K562 (cell line): Measurements from ENCODE around the gene PLXNB2. TPM values are rescaled to one million over a fixed set of nuclear protein-coding genes. Genes with fewer than 3 reads are reported as not detected.
A peak's percentile ranks its signal among the peaks of the same experiment; 100 is the strongest.

Source experiments
- ATAC-seq: fragments of 200-7000 bp; cut with Tn5 transposase; 3 replicates; pipeline ENCODE4 v1.9.1; 2020; ENCODE audit warnings: moderate library complexity
- BruUV-seq: library from RNA; stranded (reverse); fragments of 400-500 nt; replicated peaks from 2 replicates; lab custom pipeline; 2021; lab: Mats Ljungman, UMichigan
- CTCF ChIA-PET: fragments of 300-600 bp; formaldehyde crosslinking; extraction: SDS; loops from one replicate; lab custom pipeline; 2021; ENCODE audit warnings: low intra/inter-chr PET ratio; lab: Yijun Ruan, JAX
- POLR2A ChIA-PET: fragments of 300-600, 350-650 bp; sonication (Branson Sonifier 250); formaldehyde crosslinking; extraction: SDS; loops from one replicate; lab custom pipeline; 2021; ENCODE audit warnings: antibody characterized with exemption, inconsistent platforms; lab: Yijun Ruan, JAX
- DNase-seq, 4 experiments: peaks; one replicate each; pipeline versions ENCODE4 v3.0.0 to v3.0.0-alpha.2; 2011 to 2018; ENCODE audit warnings: low spot score in 3 of 4, mixed read lengths in 3 of 4; ENCODE audit errors: extremely low read depth in 1 of 4
- FAIRE-seq: peaks from 2 replicates; lab custom pipeline; 2011; peaks lifted over from hg19 to GRCh38; lab: Jason Lieb, UNC
- H2AFZ ChIP-seq: 2 replicates; pipeline ENCODE4 v1.6.0; 2011; ENCODE audit warnings: low read depth, low read length, control low read depth, inconsistent platforms
- H3K27ac ChIP-seq: fragments of 200-600 bp; 3 replicates; pipeline ENCODE4 v1.8.0; 2011; ENCODE audit warnings: low read depth, mild to moderate bottlenecking, control low read depth, inconsistent platforms, low read length, moderate library complexity, mixed read lengths; ENCODE audit errors: extremely low read depth
- H3K27me3 ChIP-seq, 2 experiments: fragments of 300-600 bp in 1 of 2; 2 replicates in 1 of 2; 3 replicates in 1 of 2; pipeline versions ENCODE4 v1.6.0 to v1.8.0; 2011; ENCODE audit warnings: inconsistent platforms in 2 of 2, low read length in 2 of 2, mild to moderate bottlenecking in 1 of 2, mixed read lengths in 1 of 2, moderate library complexity in 1 of 2; ENCODE audit not compliant: control insufficient read depth in 2 of 2, insufficient read depth in 2 of 2
- H3K36me3 ChIP-seq: fragments of 300-600 bp; 3 replicates; pipeline ENCODE4 v1.8.0; 2011; ENCODE audit warnings: mild to moderate bottlenecking, low read length, inconsistent platforms; ENCODE audit not compliant: control insufficient read depth, insufficient read depth
- H3K4me1 ChIP-seq, 2 experiments: fragments of 200-600 bp in 1 of 2; replicated peaks in 1 of 2; 2 replicates in 1 of 2; 3 replicates in 1 of 2; pipeline versions ENCODE4 v1.5.1 to v1.8.0; 2011; ENCODE audit warnings: inconsistent platforms in 2 of 2, low read length in 2 of 2, mild to moderate bottlenecking in 1 of 2, mixed read lengths in 1 of 2, moderate library complexity in 1 of 2; ENCODE audit not compliant: control insufficient read depth in 2 of 2, insufficient read depth in 2 of 2
- H3K4me2 ChIP-seq: 2 replicates; pipeline ENCODE4 v1.6.1; 2011; ENCODE audit warnings: low read length, control low read depth, inconsistent platforms, mixed read lengths; ENCODE audit not compliant: insufficient read depth
- H3K4me3 ChIP-seq: fragments of 200-600 bp; sonication (generic), shearing (Covaris generic); 2 replicates; pipeline ENCODE4 v1.5.1; 2016; ENCODE audit warnings: control low read depth, inconsistent platforms
- H3K79me2 ChIP-seq: fragments of 200-600 bp; 3 replicates; pipeline ENCODE4 v1.8.0; 2011; ENCODE audit warnings: low read length, inconsistent platforms; ENCODE audit not compliant: control insufficient read depth, insufficient read depth
- H3K9ac ChIP-seq, 2 experiments: 2 replicates each; pipeline versions ENCODE4 v1.6.0 to v1.6.1; 2011; ENCODE audit warnings: low read depth in 2 of 2, low read length in 2 of 2, control low read depth in 1 of 2, inconsistent platforms in 1 of 2, mild to moderate bottlenecking in 1 of 2, mixed read lengths in 1 of 2; ENCODE audit not compliant: insufficient read depth in 1 of 2
- H3K9me1 ChIP-seq: one replicate; pipeline ENCODE4 v1.6.0; 2011; ENCODE audit warnings: inconsistent platforms, mild to moderate bottlenecking, low read length, moderate library complexity; ENCODE audit not compliant: control insufficient read depth, insufficient read depth
- H3K9me3 ChIP-seq: replicated peaks from 2 replicates; pipeline ENCODE4 v1.5.1; 2011; ENCODE audit warnings: low read depth, low read length, inconsistent platforms; ENCODE audit not compliant: control insufficient read depth, insufficient read depth
- H4K20me1 ChIP-seq: replicated peaks from 2 replicates; pipeline ENCODE4 v1.6.1; 2011; ENCODE audit warnings: low read length, inconsistent platforms, mixed read lengths; ENCODE audit not compliant: control insufficient read depth, insufficient read depth
- POLR2G ChIP-seq: fragments of 200-400 bp; formaldehyde crosslinking; IDR thresholded peaks from 2 replicates; pipeline ENCODE4 v1.6.1; 2017; ENCODE audit warnings: low read depth, mild to moderate bottlenecking, antibody characterized with exemption, low read length, moderate library complexity
- ZNF639 ChIP-seq, 2 experiments: fragments of 200-800 bp in 1 of 2; sonication (Bioruptor generic) in 1 of 2; sonication (generic) in 1 of 2; formaldehyde crosslinking in 1 of 2; IDR thresholded peaks in 1 of 2; conservative IDR thresholded peaks in 1 of 2; 2 replicates each; pipeline versions ENCODE4 v1.5.0 to v1.6.1; 2016 to 2020; ENCODE audit warnings: missing compliant biosample characterization in 1 of 2, missing genetic modification characterization in 1 of 2, missing genetic modification reagents in 1 of 2
- WGBS: fragments of 100-300 bp; shearing (Covaris generic); methylation state at CpG from one replicate; pipeline ENCODE4 v1.1.6; 2016; ENCODE audit warnings: low coverage, mixed read lengths; ENCODE audit not compliant: insufficient coverage; ENCODE audit errors: missing lambda C conversion rate; 5-methylcytosine and 5-hydroxymethylcytosine counted together
- in situ Hi-C: fragments of 300-500 bp; cut with MboI; formaldehyde crosslinking; loops from 4 replicates; pipeline ENCODE4 v1.15.0; 2018; ENCODE audit warnings: inconsistent platforms, mixed read lengths
- intact Hi-C: fragments of 100-400 bp; cut with micrococcal nuclease; formaldehyde crosslinking; loops from 2 replicates; pipeline ENCODE4 v1.14.2; 2022
- polyA plus RNA-seq, 8 experiments: library from polyadenylated mRNA; depleted of rRNA in 4 of 8; stranded (reverse) in 5 of 8; unstranded in 3 of 8; fragments of >200 nt; fragmentation: Nextera tagmentation in 2 of 8; fragmentation: Illumina TruSeq in 1 of 8; extraction: Ambion mirVana in 2 of 8; extraction: Trizol in 1 of 8; gene quantifications; 2 replicates each; pipeline versions ENCODE4 v1.2.1 to v1.2.3, GENCODE V29; 2011 to 2014; ENCODE audit warnings: inconsistent platforms in 1 of 8, missing spikeins in 1 of 8
- total RNA-seq, 7 experiments: library from RNA; depleted of rRNA in 6 of 7; stranded (reverse); fragments of >200 nt in 6 of 7; fragmentation: Illumina TruSeq in 2 of 7; extraction: Trizol in 2 of 7; gene quantifications; 2 replicates each; pipeline versions ENCODE4 v1.2.1 to v1.2.3, GENCODE V29; 2011 to 2021; ENCODE audit warnings: low replicate concordance in 1 of 7

PLXNB2 gene
- total and polyA plus RNA-seq, 9 of the 15 experiments (the other 6 are each of a cell fraction or from before 2014, with no cell fraction given) = 0.15 to 45.1 (median 13.6) TPM

GRCh38 chr22:50287731-50288130, 19.7 kb downstream of the PLXNB2 start:
- ChIA-PET CTCF (no interaction called here), POLR2A (interaction anchor here (1.0 kb wide), 1 partner anchor 13 kb away, joined by 3 read pairs; no protein-coding TSS in a partner anchor)
- no peaks in the 10 kb centered on the region for H3K27me3 ChIP-seq
- H3K9me1 ChIP-seq = no peaks in the 10 kb centered on the region
- DNase-seq = no peak
- no peaks in the 10 kb centered on the region; the same call in 2 of the 3 replicates for H3K79me2 ChIP-seq
- no peak for FAIRE-seq
- H3K9me3 ChIP-seq = no peaks in the 10 kb centered on the region
- no peak for ATAC-seq
- H2AFZ ChIP-seq = no peak overlapping the region
- 0 out of 2 replicates have a peak, but pooled peaks have one; percentile 43 for TF ChIP-seq POLR2G
- TF ChIP-seq ZNF639 (CRISPR knock-in tag; conservative IDR thresholded peaks at IDR 0.05 in 1 of 2, IDR thresholded peaks at IDR 0.05 in 1 of 2) = no peak
- H3K4me3 ChIP-seq = no peak overlapping the region
- no peaks in the 10 kb centered on the region for H4K20me1 ChIP-seq
- H3K27ac ChIP-seq = no peak overlapping the region
- intact Hi-C loops = no loop called here
- in situ Hi-C loops = no loop called here
- no peak overlapping the region for H3K9ac ChIP-seq
- peaks cover 0 to 24% of the 10 kb centered on the region in 2 experiments; a peak in 1 of 5 replicates for H3K4me1 ChIP-seq
- no peak overlapping the region for H3K4me2 ChIP-seq
- no TSS peak for BruUV-seq
- peaks cover 28% of the 10 kb centered on the region; the same call in 1 of the 3 replicates for H3K36me3 ChIP-seq
- WGBS = 97% methylated on average over 6 of the region's 31 CpGs
